T47D (cell line): Measurements from ENCODE around the gene RNF144B.
A peak's percentile ranks its signal among the peaks of the same experiment; 100 is the strongest.

Source experiments
- DNase-seq, 2 experiments: peaks; one replicate each; pipeline versions ENCODE4 v3.0.0 to v3.0.0-alpha.2; 2011 to 2012; ENCODE audit warnings: low read depth in 1 of 2, low spot score in 1 of 2
- JUND ChIP-seq: IDR thresholded peaks from 2 replicates; pipeline ENCODE4 v1.6.1; 2012; ENCODE audit warnings: low read depth
- in situ Hi-C: cut with HindIII; loops from 2 replicates; pipeline ENCODE4 v1.10.0; 2016; ENCODE audit warnings: low sequenced_read_pairs, low pct_unique_long_range_greater_than_20kb

RNF144B gene

GRCh38 chr6:18472941-18473340 lies 85.8 kb downstream of the RNF144B start:
- no peak for DNase-seq
- in situ Hi-C loops = no loop called here
- TF ChIP-seq JUND = no peak

- no peak for TF ChIP-seq JUND
- in situ Hi-C loops = no loop called here
- DNase-seq = no peak
These were observed 86.6 kb downstream of the RNF144B start for GRCh38 chr6:18473755-18474154.

DNA sequence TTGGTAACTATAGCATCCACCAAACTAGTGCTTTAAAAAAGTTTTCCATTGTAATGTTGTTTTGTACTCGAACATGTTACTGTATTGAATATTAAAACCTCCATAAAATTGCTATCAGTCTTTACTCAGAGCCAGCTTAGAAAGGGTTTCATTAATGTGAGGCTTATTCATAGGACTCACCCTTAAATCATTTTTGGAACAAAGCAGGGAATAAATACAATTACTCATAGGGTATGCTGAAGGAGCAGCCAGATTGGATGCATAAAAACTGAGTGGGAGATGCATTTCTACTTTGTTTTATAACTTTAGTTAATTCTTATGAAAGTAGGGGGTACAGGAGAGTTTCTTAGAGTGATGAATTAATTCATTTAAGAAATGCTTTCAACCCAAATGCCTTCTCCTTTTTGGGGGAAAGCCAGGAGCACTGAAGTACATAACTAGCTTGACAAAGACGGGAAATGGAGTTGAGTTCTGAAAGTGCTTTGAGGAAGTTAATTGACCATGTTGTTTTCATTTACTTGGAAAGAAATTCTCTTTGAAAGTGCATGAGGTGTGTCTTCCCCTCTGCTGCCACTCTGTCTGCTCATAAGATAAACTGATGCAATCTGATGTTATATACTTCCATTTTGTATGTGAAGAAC lies 90.3 kb downstream of the RNF144B start:
- no peak for DNase-seq
- TF ChIP-seq JUND = no peak
- in situ Hi-C loops = no loop called here

DNA sequence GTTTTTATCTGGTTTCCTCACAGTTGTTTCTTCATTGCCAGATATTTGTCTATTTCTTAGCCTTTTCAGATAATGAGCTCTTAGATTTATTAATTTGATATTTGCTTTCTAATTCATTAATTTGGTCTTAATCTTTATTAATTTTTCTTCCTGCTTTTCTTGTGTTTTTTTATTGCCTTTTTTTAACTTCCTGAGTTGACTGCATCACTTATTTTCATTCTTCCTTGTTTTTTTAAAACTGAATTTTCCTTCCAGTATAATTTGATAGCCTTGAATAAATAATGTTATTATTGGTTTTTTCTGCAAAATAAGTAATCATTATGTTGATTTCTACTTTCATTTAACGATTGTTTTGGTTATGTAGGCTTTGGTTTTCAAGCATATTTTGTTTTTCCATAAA lies 91.5 kb downstream of the RNF144B start:
- in situ Hi-C loops = no loop called here

GRCh38 chr6:18481870-18482269 lies 94.7 kb downstream of the RNF144B start:
- no peak for DNase-seq
- in situ Hi-C loops = no loop called here
- TF ChIP-seq JUND = no peak

More for the DNA sequence above, 91.5 kb downstream of the RNF144B start:
- TF ChIP-seq JUND = no peak
- no peak for DNase-seq

- in situ Hi-C loops = no loop called here
- no peak for TF ChIP-seq JUND
- DNase-seq = no peak
These were observed 98.7 kb downstream of the RNF144B start for GRCh38 chr6:18485660-18486435.

DNA sequence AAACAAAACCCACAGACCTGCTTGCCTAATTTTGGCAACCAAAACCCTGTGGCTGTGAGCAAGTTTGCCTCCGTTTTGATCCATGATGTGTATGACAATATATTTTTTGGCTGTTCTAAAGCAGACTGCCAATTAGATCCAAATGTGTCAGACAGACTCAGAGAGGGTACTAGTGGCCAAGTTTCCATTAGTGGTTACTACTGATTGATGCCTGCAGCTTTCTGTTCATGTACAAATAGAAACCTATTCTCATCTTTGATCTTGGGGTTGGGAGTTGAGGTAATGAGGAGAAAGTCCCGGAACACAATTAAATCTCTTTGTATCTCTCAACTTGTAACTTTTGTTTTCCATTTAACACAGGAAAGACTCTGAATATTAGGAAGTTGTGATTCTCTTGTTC lies 100.9 kb downstream of the RNF144B start:
- TF ChIP-seq JUND = no peak
- in situ Hi-C loops = no loop called here
- DNase-seq = no peak

DNA sequence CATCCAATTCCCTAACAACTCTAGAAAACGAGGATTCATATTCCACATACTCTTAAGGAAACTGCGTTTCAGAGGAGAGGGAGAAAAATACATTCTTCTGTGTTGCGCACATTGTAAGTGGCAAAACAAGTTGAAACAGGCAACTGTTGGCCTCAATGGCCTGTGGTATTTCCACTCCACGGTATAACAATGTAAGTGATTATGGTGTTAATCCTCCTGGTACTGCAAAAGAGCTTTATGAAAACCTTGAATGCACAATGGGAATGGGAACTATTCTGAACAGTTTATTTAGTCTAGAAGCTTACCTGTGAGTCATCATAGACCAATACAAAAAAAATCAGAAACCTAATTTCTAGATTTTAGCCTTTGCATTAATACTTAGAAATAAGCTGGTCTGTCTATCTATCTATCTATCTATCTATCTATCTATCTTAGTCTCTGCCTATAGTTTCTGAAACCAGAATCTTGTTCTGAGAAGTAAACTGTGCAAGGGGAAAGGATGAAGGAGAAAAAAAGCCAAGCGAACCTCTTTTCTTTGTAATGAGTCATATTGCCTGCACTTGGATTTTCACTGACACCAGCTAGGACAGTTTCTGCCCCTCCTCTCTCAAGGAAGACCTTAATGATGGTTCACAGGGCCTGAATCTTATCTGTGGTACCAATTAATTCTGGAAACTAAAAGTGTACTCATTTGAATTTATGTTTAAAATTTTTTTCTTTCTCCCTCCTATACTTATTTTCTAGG lies 101.5 kb downstream of the RNF144B start:
- DNase-seq = no peak
- in situ Hi-C loops = no loop called here
- TF ChIP-seq JUND = no peak

GRCh38 chr6:18489335-18489734 lies 102.2 kb downstream of the RNF144B start:
- DNase-seq = no peak
- TF ChIP-seq JUND = no peak
- in situ Hi-C loops = no loop called here

DNA sequence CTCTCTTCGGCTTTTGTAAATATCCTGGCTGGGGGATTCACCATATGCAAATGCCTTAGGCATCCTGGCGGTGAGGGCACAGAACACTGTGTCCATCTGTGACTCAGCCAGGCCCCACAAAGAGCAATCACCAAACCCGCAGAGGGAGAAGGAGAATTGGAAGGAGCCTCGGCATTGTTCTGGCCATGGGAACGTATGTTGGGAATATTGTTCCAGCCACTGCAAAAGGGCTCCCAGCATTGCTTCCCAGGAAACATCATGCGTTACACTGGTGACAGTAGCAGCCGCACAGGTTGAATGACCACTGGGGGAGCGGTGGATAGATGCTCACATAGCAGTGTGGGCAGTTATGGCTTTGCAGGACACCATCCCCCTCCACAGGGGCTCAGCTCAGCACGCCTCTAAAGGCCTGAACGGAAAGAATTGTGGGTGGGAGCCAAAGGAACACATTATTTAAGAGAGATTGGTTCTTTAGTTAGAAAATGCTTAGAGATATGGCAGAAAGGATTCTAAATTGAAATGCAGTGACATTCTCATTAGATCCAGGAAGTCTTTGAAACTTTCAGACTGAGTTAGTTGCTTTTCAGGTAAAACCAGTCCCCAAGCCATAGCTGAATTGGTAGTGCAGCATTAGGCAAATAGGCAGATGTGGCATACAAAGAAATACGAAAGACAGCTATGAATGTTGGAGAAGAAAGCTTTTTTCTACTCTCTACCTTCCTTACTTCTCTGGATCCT lies 104.3 kb downstream of the RNF144B start:
- no peak for TF ChIP-seq JUND
- in situ Hi-C loops = no loop called here
- DNase-seq = peak in 1 of 2 experiments; percentile 88

DNA sequence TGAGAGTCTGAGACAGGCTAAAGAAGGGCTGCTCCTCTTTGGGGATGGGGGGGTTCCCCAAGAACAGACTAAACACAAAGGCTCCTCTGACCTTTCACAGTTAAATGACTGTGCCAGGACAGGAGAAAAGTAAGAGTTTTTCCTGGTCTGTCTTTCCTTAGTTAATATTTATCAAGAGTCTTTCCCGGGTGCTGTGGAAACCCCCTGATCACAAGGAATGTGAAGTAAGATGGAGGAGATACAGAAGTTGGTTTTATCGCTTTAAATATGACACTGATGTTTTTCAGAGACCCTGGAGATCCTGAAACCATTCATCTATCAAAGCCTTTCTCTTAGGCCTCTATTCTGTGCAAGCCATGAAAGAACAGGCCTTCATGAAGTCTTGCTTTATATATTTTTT lies 105.8 kb downstream of the RNF144B start:
- in situ Hi-C loops = no loop called here
- DNase-seq = no peak
- TF ChIP-seq JUND = no peak

DNA sequence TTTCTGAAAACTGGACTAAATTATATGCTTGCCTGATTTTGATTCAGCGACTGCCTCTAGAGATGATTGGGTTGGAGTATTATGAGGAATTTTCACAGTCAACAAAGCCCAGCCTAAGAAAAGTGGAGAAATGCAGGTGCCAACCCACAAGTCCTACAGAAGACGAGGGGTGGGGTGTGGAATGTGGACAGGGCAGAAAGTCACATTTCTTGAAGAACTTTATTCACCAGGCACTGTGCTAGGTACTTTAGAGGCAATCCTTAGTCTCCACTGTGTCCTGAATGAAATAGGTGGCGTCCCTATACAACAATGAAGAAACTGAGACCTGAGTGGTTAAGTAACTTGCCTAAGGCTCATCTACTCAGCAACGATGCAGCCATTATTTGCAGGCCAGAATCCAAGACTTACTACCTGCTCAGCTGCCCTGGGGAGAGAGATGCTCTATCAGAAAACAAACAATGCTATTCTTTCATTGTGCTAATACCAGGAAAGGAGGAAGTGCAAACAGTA lies 106.3 kb downstream of the RNF144B start:
- DNase-seq = peak; percentile 56 to 99
- in situ Hi-C loops = no loop called here
- TF ChIP-seq JUND = peak; percentile 89
